GM12891 (cell line): ENCODE data around the gene BSND.
"Not testable (repeated sequence)": the region's sequence is repeated elsewhere in the genome, so short reads cannot be mapped to it uniquely, and the experiment has no call there.

ENCODE experiments used
- DNase-seq: peaks from one replicate; pipeline ENCODE4 v3.0.0; 2011; ENCODE audit warnings: low spot score; ENCODE audit not compliant: insufficient read length
- FAIRE-seq: peaks from 2 replicates; lab custom pipeline; 2011; peaks lifted over from hg19 to GRCh38; lab: Jason Lieb, UNC
- PAX5 ChIP-seq: IDR thresholded peaks from 2 replicates; pipeline ENCODE4 v1.6.1; 2011; ENCODE audit warnings: low read length, moderate library complexity, mild to moderate bottlenecking; ENCODE audit not compliant: insufficient read depth, severe bottlenecking
- POLR2A ChIP-seq: IDR thresholded peaks from 2 replicates; pipeline ENCODE4 v1.6.1; 2011; ENCODE audit warnings: low read depth, low read length, control low read depth
- POLR2AphosphoS5 ChIP-seq: IDR thresholded peaks from 2 replicates; pipeline ENCODE4 v1.6.1; 2011; ENCODE audit warnings: low read depth, low read length, control low read depth
- POU2F2 ChIP-seq: IDR thresholded peaks from 2 replicates; pipeline ENCODE4 v1.6.1; 2011; ENCODE audit warnings: low read depth, mild to moderate bottlenecking, control low read depth, low read length, moderate library complexity
- SPI1 ChIP-seq: IDR thresholded peaks from 2 replicates; pipeline ENCODE4 v1.6.1; 2011; ENCODE audit warnings: low read depth, low read length, control low read depth
- TAF1 ChIP-seq: IDR thresholded peaks from 2 replicates; pipeline ENCODE4 v1.6.1; 2011; ENCODE audit warnings: low read depth, low read length, control low read depth

BSND gene

DNA sequence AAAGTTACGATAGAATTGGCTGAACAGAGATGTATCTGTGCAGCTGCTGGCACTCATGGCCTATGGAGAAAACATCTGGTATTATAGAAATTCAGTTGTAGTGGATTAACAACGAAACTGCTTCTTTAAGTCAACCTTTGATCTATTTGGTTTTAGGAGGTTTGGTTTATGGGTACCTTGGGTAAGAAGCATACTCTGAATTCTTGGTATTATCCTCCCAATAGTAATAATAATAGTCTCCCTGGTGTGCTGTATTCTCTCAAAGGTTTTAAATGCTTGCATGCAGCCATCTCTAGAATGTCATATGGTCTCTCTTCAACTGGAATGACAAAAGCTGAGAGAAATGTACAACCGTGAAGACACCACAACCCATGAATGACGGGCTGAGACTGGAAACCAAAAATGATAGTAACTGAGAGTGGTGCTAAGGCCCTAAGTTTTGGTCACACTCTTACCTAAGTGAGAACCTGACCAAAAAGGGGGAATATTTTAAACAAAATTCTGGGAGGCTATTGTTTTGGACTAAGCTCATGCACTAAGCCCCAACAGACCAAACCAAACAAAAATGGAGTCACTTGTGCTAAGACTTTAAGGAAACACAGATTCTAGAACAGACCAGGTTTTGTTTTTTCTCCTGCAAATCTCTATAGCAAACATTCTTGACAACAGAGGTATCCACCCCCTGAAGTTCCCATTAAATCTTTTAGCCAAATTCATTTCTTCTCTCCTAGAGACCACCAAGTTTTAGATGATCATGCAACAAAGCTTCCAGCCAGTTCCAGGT is 35.9 kb upstream of the BSND start:
- no peak for FAIRE-seq

DNA sequence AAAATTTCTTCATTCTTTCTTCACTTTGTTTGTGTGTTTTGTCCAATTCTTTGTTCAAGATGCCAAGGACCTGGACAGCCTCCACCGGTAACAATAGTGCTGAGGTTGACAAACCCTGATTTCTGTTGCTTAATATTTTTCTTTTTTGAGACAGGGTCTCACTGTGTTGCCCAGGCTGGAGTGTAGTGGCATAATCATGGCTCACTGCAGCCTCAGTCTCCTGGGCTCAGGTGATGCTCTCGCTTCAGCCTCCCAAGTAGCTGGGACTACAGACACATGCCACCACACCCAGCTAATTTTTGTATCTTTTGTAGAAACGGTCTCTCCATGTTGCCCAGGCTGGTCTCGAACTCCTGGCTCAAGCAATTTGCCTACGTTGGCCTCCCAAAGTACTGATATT is 34.9 kb upstream of the BSND start:
- DNase-seq, FAIRE-seq: not testable (repeated sequence)

More for the DNA sequence above, 35.9 kb upstream of the BSND start:
- no peak for TF ChIP-seq SPI1
- no peak for TF ChIP-seq PAX5
- no peak for TF ChIP-seq POLR2A
- no peak for TF ChIP-seq TAF1
- no peak for TF ChIP-seq POLR2AphosphoS5
- TF ChIP-seq POU2F2: no peak
- no peak for DNase-seq

DNA sequence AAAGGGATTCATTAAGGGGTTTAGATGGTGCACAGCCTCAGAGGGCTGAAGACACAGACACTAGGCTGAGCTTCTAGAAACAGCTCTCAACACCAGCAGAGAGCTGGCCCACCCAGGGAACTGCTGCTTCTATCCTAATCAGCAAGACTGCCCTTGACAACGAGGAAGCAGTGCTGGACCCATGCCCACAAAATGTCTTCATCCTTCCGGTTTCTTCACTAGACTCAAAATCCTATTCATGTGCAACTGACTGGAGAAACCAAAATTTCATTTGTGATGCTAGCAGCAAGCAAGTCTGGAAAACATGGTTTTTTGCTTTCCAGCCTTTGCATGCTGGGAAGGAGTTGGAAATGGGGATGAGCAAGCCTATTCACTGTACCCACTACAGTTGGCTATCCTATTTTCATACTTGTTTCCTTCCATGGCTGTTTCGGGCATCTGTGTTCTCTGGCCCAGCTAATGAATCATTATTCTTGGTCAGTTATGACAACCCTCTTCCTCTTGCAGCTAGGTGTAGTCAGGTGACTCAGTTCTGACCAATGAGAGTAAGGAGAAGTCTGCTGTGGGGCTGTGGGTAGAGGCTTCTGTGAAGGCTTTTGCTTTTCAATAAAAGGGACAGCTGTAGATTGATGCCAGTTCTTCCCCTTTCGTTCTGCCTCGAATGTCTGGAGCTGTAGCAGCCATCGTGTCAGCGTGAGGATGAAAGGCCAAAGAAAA is 33.0 kb upstream of the BSND start:
- FAIRE-seq (peak; percentile 71), DNase-seq (no peak)
- no peak for TF ChIP-seq PAX5
- no peak for TF ChIP-seq SPI1
- no peak for TF ChIP-seq POU2F2
- no peak for TF ChIP-seq POLR2A
- TF ChIP-seq POLR2AphosphoS5: no peak
- no peak for TF ChIP-seq TAF1

- FAIRE-seq (no peak), DNase-seq (no peak)
- TF ChIP-seq SPI1 (no peak), POLR2A (no peak), POU2F2 (no peak), PAX5 (no peak), TAF1 (no peak)
These were observed 31.4 kb upstream of the BSND start for GRCh38 chr1:54967372-54967771.

DNA sequence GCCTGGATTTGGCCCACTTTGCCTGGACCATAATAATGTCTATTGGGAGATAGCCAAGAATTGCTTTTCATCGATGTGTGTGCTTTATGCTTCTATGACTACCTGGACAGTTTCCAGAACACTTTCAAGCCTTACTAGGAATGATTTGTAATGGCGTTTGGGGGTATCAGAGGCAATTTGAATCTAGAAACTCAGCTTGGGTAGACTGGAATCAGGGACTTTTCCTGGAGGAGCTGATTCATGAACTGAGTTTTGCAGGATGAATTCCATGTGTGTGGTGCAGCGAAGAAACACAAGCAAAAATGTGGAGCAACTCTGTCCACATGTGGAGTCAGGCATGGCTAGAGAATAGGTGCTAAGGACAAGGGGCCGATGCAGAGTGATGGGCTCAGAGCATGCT is 30.2 kb upstream of the BSND start:
- TF ChIP-seq POLR2AphosphoS5 (no peak), POLR2A (no peak), TAF1 (no peak), SPI1 (no peak), POU2F2 (no peak), PAX5 (no peak)
- DNase-seq (no peak), FAIRE-seq (no peak)

- FAIRE-seq: no peak
These were observed 28.9 kb upstream of the BSND start for GRCh38 chr1:54969879-54970278.

DNA sequence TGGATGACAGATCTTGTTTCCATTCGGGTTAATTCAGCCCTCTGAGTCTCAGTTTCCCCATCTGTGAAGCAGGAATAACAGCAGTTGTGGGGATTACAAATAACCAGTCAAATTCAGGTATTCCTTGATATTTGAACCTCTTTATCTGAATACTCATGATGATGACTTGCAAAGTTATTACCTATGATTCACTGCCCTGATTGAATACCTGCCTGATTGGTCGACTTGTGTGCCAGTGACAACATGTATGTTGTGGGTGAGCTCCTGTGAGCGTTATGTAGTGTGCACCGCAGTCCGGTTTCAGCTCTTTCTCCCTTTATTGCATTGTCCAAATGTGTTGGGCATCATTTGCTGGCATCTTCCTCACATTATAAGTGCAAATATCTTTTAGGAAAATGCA is 27.8 kb upstream of the BSND start:
- TF ChIP-seq POLR2A (no peak), POU2F2 (no peak), POLR2AphosphoS5 (no peak), PAX5 (no peak), SPI1 (no peak), TAF1 (no peak)
- FAIRE-seq (no peak), DNase-seq (no peak)

More at GRCh38 chr1:54969879-54970278, 28.9 kb upstream of the BSND start:
- no peak for DNase-seq
- TF ChIP-seq TAF1: no peak
- no peak for TF ChIP-seq POU2F2
- no peak for TF ChIP-seq PAX5

GRCh38 chr1:54971317-54971791 is 27.4 kb upstream of the BSND start:
- TF ChIP-seq SPI1: peak; percentile 95
- no peak for TF ChIP-seq POLR2AphosphoS5
- TF ChIP-seq POU2F2: peak; percentile 85
- DNase-seq (no peak), FAIRE-seq (peak; percentile 85)

- FAIRE-seq (no peak), DNase-seq (no peak)
- TF ChIP-seq POLR2A (no peak), POU2F2 (no peak)
These were observed 26.3 kb upstream of the BSND start for GRCh38 chr1:54972436-54972835.
